Measurements from ENCODE around the gene ACD. TPM values are rescaled to one million over a fixed set of nuclear protein-coding genes. Genes with fewer than 3 reads are reported as not detected.

The ACD gene
- total RNA-seq, 4 donors from 2014 or later: 20.9 to 33.7 (median 24.4) TPM

DNA sequence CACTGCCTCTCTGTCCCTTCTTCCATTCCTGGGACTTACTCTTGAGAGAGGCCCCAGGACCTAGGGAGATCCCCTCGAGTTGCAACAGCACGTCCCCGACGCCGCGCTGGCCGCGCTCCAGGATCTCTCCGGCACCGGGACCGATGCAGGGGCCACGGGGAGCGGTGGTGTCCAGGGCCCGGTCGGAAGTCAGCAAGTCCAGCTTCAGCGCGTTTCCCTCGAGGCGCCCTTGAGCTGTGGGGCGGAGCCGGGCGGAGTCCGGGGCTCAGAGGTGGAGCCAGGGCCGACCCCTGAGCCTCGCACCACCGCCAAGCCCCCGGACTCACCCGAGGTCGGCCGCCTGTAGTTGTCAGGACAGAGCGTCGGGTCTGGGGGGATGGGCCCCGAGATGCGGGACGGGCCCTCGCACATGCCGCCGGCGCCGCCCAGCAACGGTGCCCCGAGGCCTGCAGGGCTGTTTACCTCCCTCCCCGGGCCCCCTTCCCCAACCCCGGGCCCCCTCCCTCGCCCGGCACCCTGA, 6.0 kb upstream of the ACD start:
- TF ChIP-seq, protein P1, sequence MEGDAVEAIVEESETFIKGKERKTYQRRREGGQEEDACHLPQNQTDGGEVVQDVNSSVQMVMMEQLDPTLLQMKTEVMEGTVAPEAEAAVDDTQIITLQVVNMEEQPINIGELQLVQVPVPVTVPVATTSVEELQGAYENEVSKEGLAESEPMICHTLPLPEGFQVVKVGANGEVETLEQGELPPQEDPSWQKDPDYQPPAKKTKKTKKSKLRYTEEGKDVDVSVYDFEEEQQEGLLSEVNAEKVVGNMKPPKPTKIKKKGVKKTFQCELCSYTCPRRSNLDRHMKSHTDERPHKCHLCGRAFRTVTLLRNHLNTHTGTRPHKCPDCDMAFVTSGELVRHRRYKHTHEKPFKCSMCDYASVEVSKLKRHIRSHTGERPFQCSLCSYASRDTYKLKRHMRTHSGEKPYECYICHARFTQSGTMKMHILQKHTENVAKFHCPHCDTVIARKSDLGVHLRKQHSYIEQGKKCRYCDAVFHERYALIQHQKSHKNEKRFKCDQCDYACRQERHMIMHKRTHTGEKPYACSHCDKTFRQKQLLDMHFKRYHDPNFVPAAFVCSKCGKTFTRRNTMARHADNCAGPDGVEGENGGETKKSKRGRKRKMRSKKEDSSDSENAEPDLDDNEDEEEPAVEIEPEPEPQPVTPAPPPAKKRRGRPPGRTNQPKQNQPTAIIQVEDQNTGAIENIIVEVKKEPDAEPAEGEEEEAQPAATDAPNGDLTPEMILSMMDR (IDR thresholded peaks at IDR 0.05): no peak
- TF ChIP-seq POLR2A (IDR thresholded peaks at IDR 0.05) (no peak), POLR2AphosphoS5 (IDR thresholded peaks at IDR 0.05) (no peak), EP300 (IDR thresholded peaks at IDR 0.05) (no peak)
- H3K4me3 ChIP-seq: peak overlapping the region; percentile 75 to 83
- H3K27me3 ChIP-seq: no peaks in the 10 kb centered on the region
- peaks cover 0 to 31% of the 10 kb centered on the region in 2 donors for H3K36me3 ChIP-seq
- peak; percentile 6 for ATAC-seq
- peak overlapping the region; percentile 71 to 95 (median 92) for H3K27ac ChIP-seq
- H3K4me1 ChIP-seq: peaks cover 0 to 52% (median 29%) of the 10 kb centered on the region in 3 donors
- H3K9me3 ChIP-seq: no peaks in the 10 kb centered on the region
- WGBS, 2 donors (ENCODE audit: low coverage in 1 of 2): 0% methylated on average over 1 of the region's 46 CpGs; no CpG with 5 or more reads in 1 of the 2 donors

DNA sequence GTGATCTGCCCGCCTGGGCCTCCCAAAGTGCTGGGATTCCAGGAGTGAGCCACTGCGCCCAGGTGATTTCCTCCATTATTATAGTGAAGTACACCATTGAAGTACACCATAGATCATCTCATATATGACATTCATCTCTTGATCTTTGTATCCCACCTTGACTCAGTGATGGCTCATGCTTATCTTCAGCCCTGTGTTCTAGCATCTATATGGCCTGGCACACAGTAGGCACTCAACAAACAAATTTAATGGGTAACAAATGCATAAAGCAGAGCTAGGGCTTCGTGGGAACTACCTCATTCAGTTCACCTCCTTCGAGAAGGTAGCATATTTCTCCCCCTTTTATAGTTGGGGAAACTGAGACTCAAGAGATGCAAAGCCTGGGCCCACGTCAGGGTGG, 5.5 kb upstream of the ACD start:
- 53 to 78% methylated on average over 3 to 4 of the region's 5 CpGs for WGBS, 2 donors (ENCODE audit: low coverage in 1 of 2)
- peak overlapping the region in 2 of 4 donors; percentile 91 to 95 for H3K27ac ChIP-seq
- H3K9me3 ChIP-seq: no peaks in the 10 kb centered on the region
- H3K36me3 ChIP-seq: peaks cover 0 to 31% of the 10 kb centered on the region in 2 donors
- H3K4me3 ChIP-seq: peak overlapping the region; percentile 75 to 83
- peaks cover 0 to 54% (median 29%) of the 10 kb centered on the region in 3 donors for H3K4me1 ChIP-seq
- no peak for ATAC-seq
- no peaks in the 10 kb centered on the region for H3K27me3 ChIP-seq
- no peak for TF ChIP-seq POLR2A (IDR thresholded peaks at IDR 0.05)
- no peak for TF ChIP-seq POLR2AphosphoS5 (IDR thresholded peaks at IDR 0.05)
- TF ChIP-seq, protein P1 (IDR thresholded peaks at IDR 0.05): no peak
- TF ChIP-seq EP300 (IDR thresholded peaks at IDR 0.05): no peak

DNA sequence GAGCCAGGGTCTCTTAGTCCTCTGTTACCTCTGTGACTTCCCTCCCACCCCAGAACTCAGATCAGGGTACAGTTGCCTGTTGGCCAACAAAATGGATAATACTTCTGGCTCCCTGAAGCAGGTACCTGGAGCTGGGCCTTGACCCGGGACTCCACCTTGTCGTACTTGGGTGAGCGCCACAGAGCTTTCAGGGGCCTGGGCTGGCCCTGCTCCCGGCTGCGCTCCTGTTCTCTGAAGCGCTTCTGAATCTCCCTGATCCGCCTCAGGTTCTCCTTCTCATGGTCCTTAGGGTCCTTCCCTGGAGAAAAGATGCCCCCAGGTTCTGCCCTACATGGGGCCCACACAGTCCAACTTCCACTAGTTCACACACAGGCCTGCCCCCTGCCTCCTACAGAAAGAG, 4.8 kb upstream of the ACD start:
- H3K9me3 ChIP-seq: no peaks in the 10 kb centered on the region
- WGBS, 2 donors (ENCODE audit: low coverage in 1 of 2): 96% methylated on average over 7 of the region's 7 CpGs; no CpG with 5 or more reads in 1 of the 2 donors

DNA sequence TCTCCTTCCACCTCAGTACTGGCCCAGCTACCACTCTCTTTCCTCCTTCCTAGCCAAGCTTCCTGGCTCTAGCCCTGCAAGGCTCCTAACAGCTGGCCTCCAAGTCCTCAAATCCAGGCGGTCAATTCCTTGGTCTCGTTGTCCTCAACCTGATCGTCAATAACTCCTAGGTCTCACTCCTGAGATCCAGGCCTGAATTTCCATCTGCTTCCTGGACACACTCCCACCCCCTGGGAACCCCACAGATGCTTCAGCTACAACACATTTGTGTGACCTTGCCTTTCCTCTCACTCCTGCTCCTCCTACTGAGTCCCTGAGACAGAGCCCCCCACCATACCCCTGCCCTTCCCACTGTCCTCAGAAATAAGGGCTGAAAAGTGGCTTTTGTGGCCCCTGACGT, 4.2 kb upstream of the ACD start:
- TF ChIP-seq EP300 (IDR thresholded peaks at IDR 0.05) (no peak), POLR2A (IDR thresholded peaks at IDR 0.05) (no peak), POLR2AphosphoS5 (IDR thresholded peaks at IDR 0.05) (no peak)
- TF ChIP-seq, protein P1 (IDR thresholded peaks at IDR 0.05): no peak
- Histone ChIP-seq H3K9me3 (no peaks in the 10 kb centered on the region), H3K4me1 (peaks cover 0 to 59% (median 32%) of the 10 kb centered on the region in 3 donors)

More for the DNA sequence above, 4.8 kb upstream of the ACD start:
- Histone ChIP-seq H3K4me3 (no peak overlapping the region), H3K36me3 (peaks cover 0 to 31% of the 10 kb centered on the region in 2 donors), H3K27ac (no peak overlapping the region), H3K4me1 (peaks cover 0 to 54% (median 29%) of the 10 kb centered on the region in 3 donors), H3K27me3 (no peaks in the 10 kb centered on the region)
- TF ChIP-seq POLR2AphosphoS5 (IDR thresholded peaks at IDR 0.05): no peak
- no peak for TF ChIP-seq EP300 (IDR thresholded peaks at IDR 0.05)
- TF ChIP-seq POLR2A (IDR thresholded peaks at IDR 0.05): no peak
- TF ChIP-seq, protein P1 (IDR thresholded peaks at IDR 0.05): no peak
- no peak for ATAC-seq

DNA sequence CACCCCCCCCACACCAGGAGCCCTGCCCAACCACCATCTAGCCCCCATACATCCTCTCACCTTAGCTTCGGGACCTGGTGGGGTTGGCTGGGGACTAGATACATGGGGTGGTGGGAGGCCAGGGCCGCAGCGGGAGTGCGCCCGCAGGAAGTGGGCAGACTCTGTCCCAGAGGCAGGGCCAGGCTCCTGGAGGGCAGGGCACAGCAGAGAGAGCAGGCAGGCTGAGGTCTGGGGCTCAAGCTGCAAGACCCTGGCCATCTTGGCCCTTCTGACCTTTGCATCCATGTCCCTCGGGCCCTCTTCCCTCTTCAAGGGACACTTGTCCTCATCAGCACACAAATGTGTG, 3.8 kb upstream of the ACD start:
- Histone ChIP-seq H3K27me3 (no peaks in the 10 kb centered on the region), H3K36me3 (peaks cover 0 to 31% of the 10 kb centered on the region in 2 donors), H3K9me3 (no peaks in the 10 kb centered on the region), H3K27ac (no peak overlapping the region), H3K4me1 (peaks cover 0 to 63% (median 36%) of the 10 kb centered on the region in 3 donors), H3K4me3 (no peak overlapping the region)
- TF ChIP-seq POLR2A (IDR thresholded peaks at IDR 0.05) (no peak), POLR2AphosphoS5 (IDR thresholded peaks at IDR 0.05) (no peak), EP300 (IDR thresholded peaks at IDR 0.05) (no peak)
- TF ChIP-seq, protein P1 (IDR thresholded peaks at IDR 0.05): no peak
- no peak for ATAC-seq
- WGBS, 2 donors (ENCODE audit: low coverage in 1 of 2): 100% methylated on average over 1 of the region's 6 CpGs; no CpG with 5 or more reads in 1 of the 2 donors

More for the DNA sequence above, 4.2 kb upstream of the ACD start:
- H3K27ac ChIP-seq: no peak overlapping the region
- 78 to 87% methylated on average over 4 of the region's 4 CpGs for WGBS, 2 donors (ENCODE audit: low coverage in 1 of 2)
- H3K36me3 ChIP-seq: peaks cover 0 to 31% of the 10 kb centered on the region in 2 donors
- H3K27me3 ChIP-seq: no peaks in the 10 kb centered on the region
- no peak overlapping the region for H3K4me3 ChIP-seq
- no peak for ATAC-seq

Data from gastroesophageal sphincter (tissue), 4 donors.